Uterus (tissue), 4 donors: ENCODE measurements around the gene MCM3AP. TPM values are rescaled to one million over a fixed set of nuclear protein-coding genes. Genes with fewer than 3 reads are reported as not detected.

Experiments used
- DNase-seq, 2 donors: peaks; one replicate each; pipeline ENCODE4 v3.0.0-alpha.2; 2019 to 2020
- H3K27ac ChIP-seq, 2 donors: fragments of 200-600 bp; sonication (generic); 1 replicate in 1 of 2; 2 replicates in 1 of 2; pipeline ENCODE4 v1.5.1; 2016 to 2018
- H3K27me3 ChIP-seq, 2 donors: fragments of 200-600 bp; sonication (generic); one replicate each; pipeline ENCODE4 v1.5.1; 2018 to 2019; ENCODE audit warnings: control low read depth in 1 of 2
- H3K36me3 ChIP-seq, 2 donors: fragments of 200-600 bp; sonication (generic); one replicate each; pipeline ENCODE4 v1.5.1; 2019; ENCODE audit warnings: control low read depth in 1 of 2
- H3K4me1 ChIP-seq, 2 donors: fragments of 200-600 bp; sonication (generic); one replicate each; pipeline ENCODE4 v1.5.1; 2018 to 2019; ENCODE audit warnings: control low read depth in 1 of 2
- H3K4me3 ChIP-seq, 2 donors: fragments of 200-600 bp; sonication (generic); 1 replicate in 1 of 2; 2 replicates in 1 of 2; pipeline ENCODE4 v1.5.1; 2018 to 2019; ENCODE audit warnings: mild to moderate bottlenecking in 1 of 2
- H3K9me3 ChIP-seq, 2 donors: fragments of 200-600 bp; sonication (generic); one replicate each; pipeline ENCODE4 v1.5.1; 2019; ENCODE audit warnings: control low read depth in 1 of 2
- POLR2A ChIP-seq, 2 donors: fragments of 450-650 bp; IDR thresholded peaks; one replicate each; pipeline ENCODE4 v1.6.1; 2016; ENCODE audit warnings: antibody characterized with exemption in 2 of 2, mild to moderate bottlenecking in 1 of 2, moderate library complexity in 1 of 2
- intact Hi-C: fragments of 100-400 bp; cut with DNase I; formaldehyde crosslinking; loops from one replicate; pipeline ENCODE4 v1.15.1; 2023; ENCODE audit warnings: low total_unique reads
- total RNA-seq, 4 donors: library from RNA; depleted of rRNA in 3 of 4; stranded (reverse); fragments of >200 nt in 3 of 4; gene quantifications; one replicate each; pipeline versions ENCODE4 v1.1.0 to v1.2.4, GENCODE V29; 2014 to 2023
- TF ChIP-seq, protein P1 (sequence below), 4 experiments: fragments of 200-600 bp in 2 of 4; fragments of 450-650 bp in 2 of 4; sonication (generic) in 2 of 4; IDR thresholded peaks; one replicate each; pipeline ENCODE4 v1.5.1; 2016 to 2019; ENCODE audit warnings: antibody characterized with exemption in 4 of 4, mild to moderate bottlenecking in 2 of 4, moderate library complexity in 1 of 4
- donor health status: DM: yes; HTN: yes; CAD: no.

The MCM3AP gene
- total RNA-seq, 4 donors from 2014 or later = 24.1 to 128 (median 93.2) TPM

DNA sequence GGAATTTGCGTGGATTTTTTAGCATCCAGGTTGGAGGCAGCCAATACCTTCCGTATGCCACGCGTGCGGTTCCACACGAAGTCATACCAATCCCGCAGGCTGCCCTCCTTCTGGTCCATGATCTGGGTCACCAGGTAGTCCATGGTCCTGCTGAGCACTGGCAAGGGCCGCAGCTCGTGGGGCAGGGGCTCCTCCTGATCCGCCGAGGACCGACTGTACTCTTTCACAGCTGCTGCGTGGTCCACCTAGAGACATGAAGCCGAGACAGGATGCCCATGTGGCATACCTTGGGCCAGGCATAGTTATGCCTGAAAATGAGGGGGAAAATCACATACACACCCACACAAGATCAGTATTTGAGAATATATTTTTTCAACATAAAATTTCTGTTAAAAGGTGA, 12.1 kb downstream of the MCM3AP start:
- H3K9me3 ChIP-seq = no peaks in the 10 kb centered on the region
- H3K4me1 ChIP-seq = no peaks in the 10 kb centered on the region
- no peak overlapping the region for H3K27ac ChIP-seq
- H3K4me3 ChIP-seq = no peak overlapping the region
- TF ChIP-seq, protein P1, sequence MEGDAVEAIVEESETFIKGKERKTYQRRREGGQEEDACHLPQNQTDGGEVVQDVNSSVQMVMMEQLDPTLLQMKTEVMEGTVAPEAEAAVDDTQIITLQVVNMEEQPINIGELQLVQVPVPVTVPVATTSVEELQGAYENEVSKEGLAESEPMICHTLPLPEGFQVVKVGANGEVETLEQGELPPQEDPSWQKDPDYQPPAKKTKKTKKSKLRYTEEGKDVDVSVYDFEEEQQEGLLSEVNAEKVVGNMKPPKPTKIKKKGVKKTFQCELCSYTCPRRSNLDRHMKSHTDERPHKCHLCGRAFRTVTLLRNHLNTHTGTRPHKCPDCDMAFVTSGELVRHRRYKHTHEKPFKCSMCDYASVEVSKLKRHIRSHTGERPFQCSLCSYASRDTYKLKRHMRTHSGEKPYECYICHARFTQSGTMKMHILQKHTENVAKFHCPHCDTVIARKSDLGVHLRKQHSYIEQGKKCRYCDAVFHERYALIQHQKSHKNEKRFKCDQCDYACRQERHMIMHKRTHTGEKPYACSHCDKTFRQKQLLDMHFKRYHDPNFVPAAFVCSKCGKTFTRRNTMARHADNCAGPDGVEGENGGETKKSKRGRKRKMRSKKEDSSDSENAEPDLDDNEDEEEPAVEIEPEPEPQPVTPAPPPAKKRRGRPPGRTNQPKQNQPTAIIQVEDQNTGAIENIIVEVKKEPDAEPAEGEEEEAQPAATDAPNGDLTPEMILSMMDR (IDR thresholded peaks at IDR 0.05) = no peak
- TF ChIP-seq POLR2A (IDR thresholded peaks at IDR 0.05) = no peak
- no peaks in the 10 kb centered on the region for H3K36me3 ChIP-seq
- no peaks in the 10 kb centered on the region for H3K27me3 ChIP-seq
- intact Hi-C loops = no loop called here
- DNase-seq = no peak

GRCh38 chr21:46269466-46269865, 15.9 kb downstream of the MCM3AP start:
- Histone ChIP-seq H3K4me1 (no peaks in the 10 kb centered on the region), H3K27ac (no peak overlapping the region), H3K4me3 (no peak overlapping the region), H3K27me3 (no peaks in the 10 kb centered on the region), H3K36me3 (no peaks in the 10 kb centered on the region), H3K9me3 (no peaks in the 10 kb centered on the region)
- TF ChIP-seq, protein P1 (IDR thresholded peaks at IDR 0.05) = no peak
- TF ChIP-seq POLR2A (IDR thresholded peaks at IDR 0.05) = no peak
- intact Hi-C loops = no loop called here
- no peak for DNase-seq

DNA sequence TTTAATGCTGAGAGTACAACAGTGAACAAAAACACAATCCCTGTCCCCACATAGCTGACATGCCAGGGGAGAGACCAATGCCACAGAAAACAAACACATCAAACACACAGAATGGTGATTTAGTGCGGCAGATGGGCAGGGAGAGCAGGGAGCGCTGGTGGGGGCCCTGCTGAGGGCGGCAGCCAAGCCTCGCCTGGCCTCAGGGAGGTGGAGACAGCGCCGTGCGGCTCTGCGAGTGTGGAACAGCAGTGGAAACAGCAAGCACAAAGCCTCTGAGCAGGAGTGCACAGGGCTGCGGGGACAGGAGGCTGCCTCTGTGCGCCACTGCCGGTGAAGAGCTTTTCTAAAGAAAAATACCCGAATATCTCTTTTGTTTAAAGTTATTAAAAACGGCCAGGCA, 17.0 kb downstream of the MCM3AP start:
- no peak overlapping the region for H3K4me3 ChIP-seq
- H3K27ac ChIP-seq = no peak overlapping the region
- H3K4me1 ChIP-seq = no peaks in the 10 kb centered on the region
- H3K9me3 ChIP-seq = no peaks in the 10 kb centered on the region
- intact Hi-C loops = no loop called here
- TF ChIP-seq, protein P1 (IDR thresholded peaks at IDR 0.05) = no peak
- TF ChIP-seq POLR2A (IDR thresholded peaks at IDR 0.05) = no peak
- no peaks in the 10 kb centered on the region for H3K36me3 ChIP-seq
- DNase-seq = no peak
- H3K27me3 ChIP-seq = no peaks in the 10 kb centered on the region

DNA sequence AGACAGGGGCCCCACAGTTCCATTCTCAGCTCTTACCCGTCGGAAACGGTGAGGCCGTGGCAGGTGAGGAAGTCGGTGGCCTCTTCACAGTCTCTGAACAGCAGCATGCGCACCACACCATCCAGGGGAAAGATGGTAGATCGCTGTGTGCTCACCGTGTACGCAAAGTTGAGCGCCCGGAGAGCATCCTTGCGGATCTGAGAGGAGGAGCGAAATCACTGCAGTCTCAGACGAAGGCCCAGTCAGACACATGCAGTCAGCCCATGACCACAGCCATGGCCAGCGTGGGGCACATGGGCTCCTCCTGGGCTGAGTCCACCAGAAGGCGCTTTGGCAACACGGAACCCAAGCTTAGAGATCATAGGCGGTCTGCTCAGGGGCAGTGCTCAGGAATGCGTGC, 18.5 kb downstream of the MCM3AP start:
- no peak for DNase-seq
- intact Hi-C loops = no loop called here
- H3K27ac ChIP-seq = no peak overlapping the region
- H3K9me3 ChIP-seq = no peaks in the 10 kb centered on the region
- no peaks in the 10 kb centered on the region for H3K36me3 ChIP-seq
- H3K27me3 ChIP-seq = no peaks in the 10 kb centered on the region
- H3K4me3 ChIP-seq = no peak overlapping the region
- TF ChIP-seq POLR2A (IDR thresholded peaks at IDR 0.05) = no peak
- TF ChIP-seq, protein P1 (IDR thresholded peaks at IDR 0.05) = no peak
- H3K4me1 ChIP-seq = no peaks in the 10 kb centered on the region

DNA sequence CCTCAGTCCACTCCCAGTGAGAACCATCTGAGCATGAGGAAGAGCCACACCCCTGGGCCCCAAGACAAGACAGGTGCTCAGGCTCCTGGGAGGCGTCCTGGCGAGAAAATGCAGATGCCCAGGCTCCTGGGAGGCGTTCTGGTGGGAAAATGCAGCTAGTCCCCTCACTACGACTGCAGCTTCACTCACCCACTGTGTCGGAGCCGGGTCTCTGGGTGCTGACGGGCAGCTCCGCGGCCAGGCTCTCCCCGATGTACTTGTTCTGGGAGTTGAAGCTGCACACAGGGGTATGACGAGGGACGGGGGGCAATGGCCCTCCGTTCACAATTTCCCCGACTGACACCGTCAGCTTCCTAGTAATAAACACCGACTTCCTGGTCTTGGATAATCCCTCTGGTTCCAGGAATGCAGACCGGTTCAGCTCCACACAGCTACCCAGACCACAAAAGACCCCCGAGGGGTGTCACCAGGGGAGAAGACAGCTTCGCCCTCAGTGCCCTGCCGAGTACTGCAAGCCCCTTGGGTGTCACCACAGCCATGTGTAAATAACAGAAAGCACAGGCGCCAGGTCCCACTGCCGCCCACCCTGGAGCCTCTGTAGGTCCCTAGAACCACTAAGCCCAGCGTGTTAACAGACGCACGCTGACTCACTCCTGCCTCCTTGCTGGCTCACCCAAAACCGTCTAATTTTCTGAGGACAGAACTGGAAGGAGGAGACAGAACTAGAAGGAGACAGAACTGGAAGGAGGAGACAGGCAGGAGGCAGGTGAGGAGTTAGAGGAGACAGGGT, 19.5 kb downstream of the MCM3AP start:
- Histone ChIP-seq H3K4me1 (no peaks in the 10 kb centered on the region), H3K9me3 (no peaks in the 10 kb centered on the region), H3K36me3 (no peaks in the 10 kb centered on the region), H3K4me3 (no peak overlapping the region), H3K27ac (no peak overlapping the region), H3K27me3 (no peaks in the 10 kb centered on the region)
- TF ChIP-seq, protein P1 (IDR thresholded peaks at IDR 0.05) = no peak
- no peak for TF ChIP-seq POLR2A (IDR thresholded peaks at IDR 0.05)
- intact Hi-C loops = no loop called here
- no peak for DNase-seq
